GM12874 (cell line): ENCODE data around the gene CENPO.

Source experiments
- CTCF ChIP-seq: IDR thresholded peaks from 2 replicates; pipeline ENCODE4 v1.5.1; 2011; ENCODE audit warnings: low read depth, mild to moderate bottlenecking, control low read depth, low read length, moderate library complexity; ENCODE audit not compliant: insufficient read depth

Gene CENPO

DNA sequence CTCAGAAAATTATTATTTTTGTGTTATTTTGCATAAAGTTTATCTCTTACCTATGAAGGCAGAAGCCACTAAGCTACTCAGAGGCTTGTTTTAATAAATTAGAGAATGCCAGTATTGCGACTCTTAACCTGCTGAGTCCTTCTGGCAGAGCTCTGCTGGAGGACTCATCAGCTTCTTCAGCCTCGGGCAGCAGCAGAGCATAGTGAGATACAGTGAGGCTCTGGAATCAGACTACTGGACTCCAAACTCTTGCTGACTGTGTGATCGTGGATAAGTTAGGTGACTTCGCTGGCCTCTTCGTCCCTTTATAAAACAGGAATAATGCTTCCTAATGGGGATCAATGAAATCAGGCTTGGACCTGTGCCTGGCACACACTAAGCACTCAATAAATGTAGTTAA is 1.8 kb upstream of the CENPO start:
- TF ChIP-seq CTCF, result no peak

DNA sequence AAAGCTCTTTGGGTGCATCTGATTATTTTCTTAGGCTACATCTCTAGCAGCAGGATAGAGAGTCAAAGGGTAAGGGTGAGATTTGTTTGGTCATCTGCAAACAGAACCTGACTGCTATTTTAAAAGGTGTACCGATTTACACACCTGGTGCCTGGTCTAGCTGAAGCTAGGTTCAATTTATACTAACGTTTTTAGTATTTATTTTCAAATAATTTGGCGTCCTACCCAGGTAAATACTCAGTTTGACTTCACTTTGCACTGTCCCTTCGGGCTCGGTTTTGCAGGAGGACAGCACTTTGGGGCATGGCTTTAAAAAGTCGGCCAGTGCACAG is 717 bp upstream of the CENPO start:
- TF ChIP-seq CTCF, result no peak

DNA sequence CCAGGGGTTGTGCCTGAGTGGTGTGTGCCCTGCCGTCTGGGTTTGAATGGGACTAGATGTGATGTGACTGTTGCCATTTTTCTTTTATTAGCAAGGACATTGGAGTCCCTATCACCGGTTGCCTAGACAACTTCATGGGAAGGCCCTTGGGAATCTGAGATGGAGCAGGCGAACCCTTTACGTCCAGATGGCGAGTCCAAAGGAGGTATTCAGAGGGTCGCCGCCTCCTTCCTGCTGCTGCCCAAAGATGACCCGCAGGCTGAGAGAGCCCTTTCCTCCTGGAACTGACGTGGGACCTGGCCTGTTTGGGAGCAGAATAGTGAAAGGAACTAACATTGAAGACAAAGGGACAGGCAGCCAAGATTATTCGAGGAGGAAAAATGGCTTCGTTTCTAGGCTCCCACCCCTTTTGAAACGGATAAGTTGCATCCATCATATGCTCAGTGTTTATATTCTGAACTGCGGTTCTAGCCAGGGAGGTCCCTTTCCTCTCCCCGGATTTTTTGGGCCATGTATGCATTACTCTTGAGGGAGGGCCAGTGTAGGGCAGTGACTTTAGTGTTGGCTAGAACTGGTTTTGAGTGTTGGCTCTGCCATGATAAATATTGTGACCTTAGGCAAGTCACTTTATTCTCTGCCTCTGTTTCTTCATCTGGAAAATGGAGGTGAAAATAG is 673 bp downstream of the CENPO start:
- TF ChIP-seq CTCF, result no peak

GRCh38 chr2:24797644-24798043 is 4.4 kb downstream of the CENPO start:
- TF ChIP-seq CTCF, result no peak

GRCh38 chr2:24806661-24807036 is 13.4 kb downstream of the CENPO start:
- TF ChIP-seq CTCF, result no peak

- TF ChIP-seq CTCF, result no peak
Observed at GRCh38 chr2:24809316-24810007, 16.2 kb downstream of the CENPO start.

DNA sequence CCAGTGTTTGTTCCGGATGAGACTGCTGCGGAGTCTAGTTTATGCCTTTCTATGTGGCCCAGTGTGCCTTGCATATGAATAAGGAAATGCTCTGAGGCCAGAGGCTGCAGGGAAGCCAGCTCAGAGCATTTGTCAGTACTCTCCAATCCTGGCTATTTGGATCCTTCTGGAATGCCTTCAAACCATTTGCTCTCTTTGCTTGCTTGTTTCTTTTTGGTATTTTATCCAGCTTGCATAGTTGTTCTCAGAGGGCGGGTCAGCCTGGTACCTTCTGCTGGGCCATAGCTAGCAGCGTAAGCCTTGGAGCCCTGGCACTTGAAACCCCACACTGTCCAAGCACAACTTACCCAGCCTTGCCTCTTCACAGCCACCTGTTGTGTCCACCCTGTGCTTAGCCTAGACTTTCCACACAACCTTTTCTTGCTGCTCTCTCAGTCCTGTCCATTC is 20.5 kb downstream of the CENPO start:
- no peak for TF ChIP-seq CTCF

DNA sequence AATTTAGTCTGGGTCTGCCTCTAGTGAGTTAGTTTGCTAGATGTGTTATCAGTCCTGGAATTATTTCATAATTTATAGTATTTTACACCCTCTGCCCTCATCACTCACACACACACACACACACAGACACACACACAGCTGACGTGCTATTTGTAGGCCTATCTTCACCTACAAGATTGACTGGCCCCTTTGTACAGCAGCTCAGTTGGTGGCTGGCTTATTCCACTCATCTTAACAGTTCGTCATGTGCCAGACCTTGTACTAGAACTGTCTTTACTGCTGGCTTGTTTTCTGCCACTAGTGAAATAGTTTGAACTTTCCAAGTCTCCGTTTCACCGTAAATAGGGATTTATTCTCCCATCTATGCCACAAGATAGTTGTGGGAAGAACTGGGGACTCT is 21.3 kb downstream of the CENPO start:
- TF ChIP-seq CTCF, result no peak
